Vagina (tissue), 2 donors: ENCODE measurements around the gene WDR55.

ENCODE experiments used
- CTCF ChIP-seq, 3 experiments: fragments of 450-650 bp in 2 of 3; fragments of 200-600 bp in 1 of 3; sonication (generic) in 1 of 3; IDR thresholded peaks; one replicate each; pipeline ENCODE4 v1.5.1; 2017 to 2019; ENCODE audit warnings: antibody characterized with exemption in 3 of 3, mild to moderate bottlenecking in 2 of 3, moderate library complexity in 2 of 3
- POLR2A ChIP-seq, 2 donors: fragments of 450-650 bp; IDR thresholded peaks; one replicate each; pipeline ENCODE4 v1.6.1; 2017; ENCODE audit warnings: antibody characterized with exemption in 2 of 2, mild to moderate bottlenecking in 2 of 2, moderate library complexity in 2 of 2
- POLR2AphosphoS5 ChIP-seq, 2 donors: sonication (generic); formaldehyde crosslinking; IDR thresholded peaks; one replicate each; pipeline ENCODE4 v1.9.0; 2017; ENCODE audit warnings: antibody characterized with exemption in 2 of 2, mild to moderate bottlenecking in 2 of 2, low read depth in 1 of 2; ENCODE audit not compliant: insufficient read depth in 1 of 2

- TF ChIP-seq CTCF (IDR thresholded peaks at IDR 0.05) (no peak), POLR2AphosphoS5 (IDR thresholded peaks at IDR 0.05; ENCODE audit: insufficient read depth in 1 of 2, low read depth in 1 of 2) (no peak), POLR2A (IDR thresholded peaks at IDR 0.05) (no peak)
Measured at GRCh38 chr5:140674629-140675028, 9.9 kb downstream of the WDR55 start.
